GM20000 (cell line): ENCODE results near the gene PLCB2.

Source experiments
- DNase-seq: peaks from one replicate; pipeline ENCODE4 v3.0.0; 2012; ENCODE audit warnings: low spot score
- TF ChIP-seq, protein P1 (sequence below): IDR thresholded peaks from 2 replicates; pipeline ENCODE4 v1.5.1; 2012; ENCODE audit warnings: mild to moderate bottlenecking, control low read depth; ENCODE audit errors: extremely low read depth, missing control alignments

The PLCB2 gene

GRCh38 chr15:40301467-40302179, 6.1 kb downstream of the PLCB2 start:
- DNase-seq: no peak
- TF ChIP-seq, protein P1, sequence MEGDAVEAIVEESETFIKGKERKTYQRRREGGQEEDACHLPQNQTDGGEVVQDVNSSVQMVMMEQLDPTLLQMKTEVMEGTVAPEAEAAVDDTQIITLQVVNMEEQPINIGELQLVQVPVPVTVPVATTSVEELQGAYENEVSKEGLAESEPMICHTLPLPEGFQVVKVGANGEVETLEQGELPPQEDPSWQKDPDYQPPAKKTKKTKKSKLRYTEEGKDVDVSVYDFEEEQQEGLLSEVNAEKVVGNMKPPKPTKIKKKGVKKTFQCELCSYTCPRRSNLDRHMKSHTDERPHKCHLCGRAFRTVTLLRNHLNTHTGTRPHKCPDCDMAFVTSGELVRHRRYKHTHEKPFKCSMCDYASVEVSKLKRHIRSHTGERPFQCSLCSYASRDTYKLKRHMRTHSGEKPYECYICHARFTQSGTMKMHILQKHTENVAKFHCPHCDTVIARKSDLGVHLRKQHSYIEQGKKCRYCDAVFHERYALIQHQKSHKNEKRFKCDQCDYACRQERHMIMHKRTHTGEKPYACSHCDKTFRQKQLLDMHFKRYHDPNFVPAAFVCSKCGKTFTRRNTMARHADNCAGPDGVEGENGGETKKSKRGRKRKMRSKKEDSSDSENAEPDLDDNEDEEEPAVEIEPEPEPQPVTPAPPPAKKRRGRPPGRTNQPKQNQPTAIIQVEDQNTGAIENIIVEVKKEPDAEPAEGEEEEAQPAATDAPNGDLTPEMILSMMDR: no peak

DNA sequence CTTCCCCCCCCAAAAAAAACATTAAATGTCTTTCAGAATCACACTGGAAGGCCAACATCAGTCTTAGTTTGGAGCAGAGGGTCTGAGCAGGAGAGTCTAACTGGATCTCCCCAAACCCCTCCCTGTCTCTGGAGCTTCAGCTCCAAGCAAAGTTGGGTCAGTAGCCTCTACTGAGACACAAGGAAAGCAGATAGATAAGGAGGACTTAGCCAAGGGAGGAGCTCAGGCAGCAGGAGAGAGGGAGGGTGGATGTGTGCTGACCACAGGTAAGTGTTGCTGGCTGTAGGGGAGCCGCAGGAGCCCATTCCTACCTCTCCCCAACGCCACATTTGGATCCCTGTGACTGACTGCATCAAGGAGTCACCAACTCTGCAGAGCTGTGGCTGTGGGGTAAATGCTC, 7.0 kb downstream of the PLCB2 start:
- no peak for DNase-seq
- TF ChIP-seq, protein P1: no peak

- no peak for DNase-seq
- TF ChIP-seq, protein P1: no peak
These were observed 7.4 kb downstream of the PLCB2 start for GRCh38 chr15:40300367-40300766.

GRCh38 chr15:40298216-40298935, 9.4 kb downstream of the PLCB2 start:
- no peak for DNase-seq

GRCh38 chr15:40297356-40297755, 10.4 kb downstream of the PLCB2 start:
- TF ChIP-seq, protein P1: no peak
- no peak for DNase-seq

More at GRCh38 chr15:40298216-40298935, 9.4 kb downstream of the PLCB2 start:
- TF ChIP-seq, protein P1: no peak

DNA sequence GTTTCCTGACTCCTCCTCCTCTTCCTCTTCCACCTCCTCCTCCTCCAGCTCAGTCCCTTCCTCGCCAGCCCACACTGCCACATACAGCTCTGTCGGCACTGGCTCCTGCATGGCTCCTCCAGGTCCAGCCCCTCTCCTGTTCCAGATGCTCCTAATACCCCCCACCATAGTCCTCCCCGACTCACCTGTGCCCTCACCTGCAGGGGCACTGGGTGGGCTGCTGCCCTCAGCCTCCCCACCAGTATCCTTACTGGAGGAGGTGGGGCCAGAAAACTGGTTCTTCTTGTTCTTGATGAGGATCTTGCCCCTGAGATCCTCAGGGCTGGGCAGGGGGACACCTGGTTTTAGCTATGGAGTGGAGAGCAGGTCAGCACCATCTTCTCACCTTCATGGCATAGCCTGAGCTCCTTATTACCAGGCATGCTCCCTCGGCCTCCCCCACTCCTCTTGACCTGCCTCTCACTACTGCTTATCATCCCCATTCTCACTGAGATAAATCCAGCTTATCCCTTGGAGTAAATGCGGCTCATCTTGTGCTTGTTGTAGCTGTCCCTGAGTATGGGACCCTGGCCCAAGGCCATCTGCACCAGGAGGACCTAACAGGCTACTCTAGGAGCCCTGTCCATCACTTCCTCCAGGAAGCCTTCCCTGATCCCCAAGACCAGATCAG, 11.0 kb downstream of the PLCB2 start:
- TF ChIP-seq, protein P1: no peak
- no peak for DNase-seq
